B cell (primary cell): ENCODE measurements around the gene GIGYF2.

Experiments used
- EZH2 ChIP-seq: IDR thresholded peaks from 2 replicates; pipeline ENCODE4 v1.6.1; 2012; ENCODE audit warnings: borderline replicate concordance, low read depth, mild to moderate bottlenecking, moderate library complexity, low read length; ENCODE audit not compliant: insufficient read depth, poor library complexity, severe bottlenecking
- TF ChIP-seq, protein P1 (sequence below): fragments of 200-600 bp; IDR thresholded peaks from one replicate; pipeline ENCODE4 v1.8.0; 2022; ENCODE audit warnings: antibody characterized with exemption, mild to moderate bottlenecking

DNA sequence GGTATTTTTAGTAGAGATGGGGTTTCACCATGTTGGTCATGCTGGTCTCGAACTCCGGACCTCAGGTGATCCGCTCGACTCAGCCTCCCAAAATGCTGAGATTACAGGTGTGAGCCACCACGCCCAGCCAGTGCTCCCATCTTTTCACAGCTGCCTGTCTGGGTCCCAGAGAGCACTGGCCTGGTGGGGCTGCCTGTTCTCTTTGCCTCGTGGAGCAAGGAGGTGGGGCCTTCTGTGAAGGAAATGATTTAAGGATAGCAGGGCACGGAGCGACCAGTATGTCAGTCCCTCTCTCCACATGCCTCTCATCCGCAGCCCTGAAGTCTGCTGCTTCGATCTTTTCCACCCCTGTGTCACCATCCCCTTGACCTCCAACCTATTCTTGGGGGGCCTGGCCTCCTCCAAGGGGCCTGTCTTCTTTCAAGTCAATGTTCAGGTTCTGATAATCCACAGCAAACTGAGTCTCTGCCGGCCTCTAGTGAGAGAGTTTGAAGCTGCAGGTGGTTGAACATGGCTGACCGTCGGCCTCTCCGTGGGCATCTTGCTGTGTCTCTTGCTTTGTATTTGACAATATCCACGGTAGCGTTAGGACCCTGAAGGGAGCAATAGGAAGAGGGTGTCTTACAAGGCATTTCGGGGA lies 28.2 kb upstream of the GIGYF2 start:
- TF ChIP-seq, protein P1, sequence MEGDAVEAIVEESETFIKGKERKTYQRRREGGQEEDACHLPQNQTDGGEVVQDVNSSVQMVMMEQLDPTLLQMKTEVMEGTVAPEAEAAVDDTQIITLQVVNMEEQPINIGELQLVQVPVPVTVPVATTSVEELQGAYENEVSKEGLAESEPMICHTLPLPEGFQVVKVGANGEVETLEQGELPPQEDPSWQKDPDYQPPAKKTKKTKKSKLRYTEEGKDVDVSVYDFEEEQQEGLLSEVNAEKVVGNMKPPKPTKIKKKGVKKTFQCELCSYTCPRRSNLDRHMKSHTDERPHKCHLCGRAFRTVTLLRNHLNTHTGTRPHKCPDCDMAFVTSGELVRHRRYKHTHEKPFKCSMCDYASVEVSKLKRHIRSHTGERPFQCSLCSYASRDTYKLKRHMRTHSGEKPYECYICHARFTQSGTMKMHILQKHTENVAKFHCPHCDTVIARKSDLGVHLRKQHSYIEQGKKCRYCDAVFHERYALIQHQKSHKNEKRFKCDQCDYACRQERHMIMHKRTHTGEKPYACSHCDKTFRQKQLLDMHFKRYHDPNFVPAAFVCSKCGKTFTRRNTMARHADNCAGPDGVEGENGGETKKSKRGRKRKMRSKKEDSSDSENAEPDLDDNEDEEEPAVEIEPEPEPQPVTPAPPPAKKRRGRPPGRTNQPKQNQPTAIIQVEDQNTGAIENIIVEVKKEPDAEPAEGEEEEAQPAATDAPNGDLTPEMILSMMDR: no peak
- TF ChIP-seq EZH2: no peak
